Breast epithelium (tissue), 3 donors: ENCODE results near the gene CKLF.
"Not testable (repeated sequence)": the region's sequence is repeated elsewhere in the genome, so short reads cannot be mapped to it uniquely, and the experiment has no call there.

Source experiments
- POLR2AphosphoS5 ChIP-seq, 3 donors: sonication (generic); formaldehyde crosslinking; IDR thresholded peaks; one replicate each; pipeline ENCODE4 v1.6.1; 2017; ENCODE audit warnings: antibody characterized with exemption in 3 of 3
- TF ChIP-seq, protein P1 (sequence below), 3 donors: fragments of 450-650 bp; IDR thresholded peaks; one replicate each; pipeline ENCODE4 v1.5.1; 2016 to 2017; ENCODE audit warnings: antibody characterized with exemption in 3 of 3, mild to moderate bottlenecking in 3 of 3, moderate library complexity in 3 of 3

DNA sequence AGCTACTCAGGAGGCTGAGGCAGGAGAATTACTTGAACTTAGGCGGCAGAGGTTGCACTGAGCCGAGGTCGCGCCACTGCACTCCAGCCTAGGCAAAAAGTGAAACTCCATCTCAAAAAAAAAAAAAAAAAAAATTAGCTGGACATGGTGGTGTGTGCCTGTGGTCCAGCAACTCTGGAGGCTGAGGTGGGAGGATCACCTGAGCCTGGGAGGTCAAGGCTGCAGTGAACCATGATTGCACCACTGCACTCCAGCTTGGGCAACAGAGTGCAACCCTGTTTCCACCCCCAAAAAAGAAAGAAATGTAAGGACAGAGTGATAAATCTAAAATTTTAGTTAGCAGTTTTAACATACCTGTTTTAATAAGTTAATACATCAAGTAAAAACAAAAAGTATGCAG lies 44.2 kb downstream of the CKLF start:
- TF ChIP-seq, protein P1, sequence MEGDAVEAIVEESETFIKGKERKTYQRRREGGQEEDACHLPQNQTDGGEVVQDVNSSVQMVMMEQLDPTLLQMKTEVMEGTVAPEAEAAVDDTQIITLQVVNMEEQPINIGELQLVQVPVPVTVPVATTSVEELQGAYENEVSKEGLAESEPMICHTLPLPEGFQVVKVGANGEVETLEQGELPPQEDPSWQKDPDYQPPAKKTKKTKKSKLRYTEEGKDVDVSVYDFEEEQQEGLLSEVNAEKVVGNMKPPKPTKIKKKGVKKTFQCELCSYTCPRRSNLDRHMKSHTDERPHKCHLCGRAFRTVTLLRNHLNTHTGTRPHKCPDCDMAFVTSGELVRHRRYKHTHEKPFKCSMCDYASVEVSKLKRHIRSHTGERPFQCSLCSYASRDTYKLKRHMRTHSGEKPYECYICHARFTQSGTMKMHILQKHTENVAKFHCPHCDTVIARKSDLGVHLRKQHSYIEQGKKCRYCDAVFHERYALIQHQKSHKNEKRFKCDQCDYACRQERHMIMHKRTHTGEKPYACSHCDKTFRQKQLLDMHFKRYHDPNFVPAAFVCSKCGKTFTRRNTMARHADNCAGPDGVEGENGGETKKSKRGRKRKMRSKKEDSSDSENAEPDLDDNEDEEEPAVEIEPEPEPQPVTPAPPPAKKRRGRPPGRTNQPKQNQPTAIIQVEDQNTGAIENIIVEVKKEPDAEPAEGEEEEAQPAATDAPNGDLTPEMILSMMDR (IDR thresholded peaks at IDR 0.05): not testable (repeated sequence)
- TF ChIP-seq POLR2AphosphoS5 (IDR thresholded peaks at IDR 0.05): not testable (repeated sequence)
